ENCODE results near the gene TRPM2.
A peak's percentile ranks its signal among the peaks of the same experiment; 100 is the strongest.

DNA sequence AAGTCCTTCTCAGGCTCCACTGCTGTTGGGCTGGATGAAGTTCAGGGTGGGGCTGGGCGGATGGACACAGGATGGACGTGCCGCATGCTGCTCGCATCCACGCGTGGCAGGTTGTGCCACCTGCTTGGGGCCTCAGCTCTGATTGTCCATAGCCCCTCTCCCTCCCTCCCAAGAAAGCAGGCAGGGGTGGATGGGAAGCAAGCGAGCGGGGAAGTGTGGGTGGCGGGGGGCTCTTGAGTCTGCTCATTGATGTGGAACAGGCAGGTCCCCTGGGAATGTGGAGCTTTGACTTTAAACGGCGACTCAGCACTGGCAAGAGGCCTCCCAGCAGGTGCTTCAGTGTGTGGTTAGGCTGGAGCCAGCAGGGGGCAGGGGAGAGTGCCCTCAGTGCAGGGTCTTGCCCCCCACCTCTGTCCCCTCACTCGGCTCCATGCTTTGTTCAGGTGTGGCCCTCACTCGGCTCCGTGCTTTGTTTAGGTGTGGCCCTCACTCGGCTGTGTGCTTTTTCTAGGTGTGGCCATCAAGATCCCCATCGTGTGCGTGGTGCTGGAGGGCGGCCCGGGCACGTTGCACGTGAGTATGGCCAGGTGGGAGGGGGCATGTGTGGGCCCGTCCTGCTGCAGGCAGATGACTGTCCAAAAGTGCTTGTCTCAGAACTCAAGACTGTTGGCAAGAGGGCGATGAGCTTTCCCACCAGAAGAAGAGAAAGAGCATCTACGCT is 23.9 kb downstream of the TRPM2 start:
- TF ChIP-seq, protein P1, sequence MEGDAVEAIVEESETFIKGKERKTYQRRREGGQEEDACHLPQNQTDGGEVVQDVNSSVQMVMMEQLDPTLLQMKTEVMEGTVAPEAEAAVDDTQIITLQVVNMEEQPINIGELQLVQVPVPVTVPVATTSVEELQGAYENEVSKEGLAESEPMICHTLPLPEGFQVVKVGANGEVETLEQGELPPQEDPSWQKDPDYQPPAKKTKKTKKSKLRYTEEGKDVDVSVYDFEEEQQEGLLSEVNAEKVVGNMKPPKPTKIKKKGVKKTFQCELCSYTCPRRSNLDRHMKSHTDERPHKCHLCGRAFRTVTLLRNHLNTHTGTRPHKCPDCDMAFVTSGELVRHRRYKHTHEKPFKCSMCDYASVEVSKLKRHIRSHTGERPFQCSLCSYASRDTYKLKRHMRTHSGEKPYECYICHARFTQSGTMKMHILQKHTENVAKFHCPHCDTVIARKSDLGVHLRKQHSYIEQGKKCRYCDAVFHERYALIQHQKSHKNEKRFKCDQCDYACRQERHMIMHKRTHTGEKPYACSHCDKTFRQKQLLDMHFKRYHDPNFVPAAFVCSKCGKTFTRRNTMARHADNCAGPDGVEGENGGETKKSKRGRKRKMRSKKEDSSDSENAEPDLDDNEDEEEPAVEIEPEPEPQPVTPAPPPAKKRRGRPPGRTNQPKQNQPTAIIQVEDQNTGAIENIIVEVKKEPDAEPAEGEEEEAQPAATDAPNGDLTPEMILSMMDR (IDR thresholded peaks at IDR 0.05): peak in 1 of 7 experiments; percentile 18
- TF ChIP-seq POLR2A (IDR thresholded peaks at IDR 0.05): no peak
- TF ChIP-seq POLR2AphosphoS5 (IDR thresholded peaks at IDR 0.05): no peak
- TF ChIP-seq EP300 (IDR thresholded peaks at IDR 0.05): no peak

Data from stomach (tissue), 4 donors.